Osteoblast (primary cell): ENCODE measurements around the gene TMEM204. TPM values are rescaled to one million over a fixed set of nuclear protein-coding genes. Genes with fewer than 3 reads are reported as not detected.

ENCODE experiments used
- DNase-seq: peaks from one replicate; pipeline ENCODE4 v3.0.0; 2011; ENCODE audit warnings: low spot score, mixed read lengths; ENCODE audit not compliant: insufficient read length; ENCODE audit errors: missing footprints
- H2AFZ ChIP-seq: 2 replicates; pipeline ENCODE4 v1.6.0; 2011; ENCODE audit warnings: mild to moderate bottlenecking, low read length
- H3K27ac ChIP-seq: 2 replicates; pipeline ENCODE4 v1.5.1; 2011; ENCODE audit warnings: mild to moderate bottlenecking, low read depth, low read length, moderate library complexity
- H3K27me3 ChIP-seq: 2 replicates; pipeline ENCODE4 v1.6.0; 2012; ENCODE audit warnings: mild to moderate bottlenecking, control low read depth, inconsistent platforms, low read length, moderate library complexity; ENCODE audit not compliant: insufficient read depth
- H3K36me3 ChIP-seq: 2 replicates; pipeline ENCODE4 v1.5.1; 2011; ENCODE audit warnings: mild to moderate bottlenecking, low read length, control low read depth, moderate library complexity; ENCODE audit not compliant: insufficient read depth
- H3K4me1 ChIP-seq: 2 replicates; pipeline ENCODE4 v1.5.1; 2011; ENCODE audit warnings: mild to moderate bottlenecking, low read length, control low read depth, moderate library complexity; ENCODE audit not compliant: insufficient read depth
- H3K4me2 ChIP-seq: 2 replicates; pipeline ENCODE4 v1.6.0; 2011; ENCODE audit warnings: mild to moderate bottlenecking, low read length; ENCODE audit not compliant: insufficient read depth
- H3K4me3 ChIP-seq: fragments of 200-600 bp; sonication (generic); 3 replicates; pipeline ENCODE4 v1.5.1; 2012; ENCODE audit warnings: mild to moderate bottlenecking, low read length, inconsistent platforms; ENCODE audit not compliant: insufficient read depth
- H3K79me2 ChIP-seq: 2 replicates; pipeline ENCODE4 v1.6.0; 2012; ENCODE audit warnings: mild to moderate bottlenecking, low read length, control low read depth, inconsistent platforms; ENCODE audit not compliant: insufficient read depth
- H3K9me3 ChIP-seq: 2 replicates; pipeline ENCODE4 v1.5.1; 2011; ENCODE audit warnings: low read depth, low read length, control low read depth
- H4K20me1 ChIP-seq: 2 replicates; pipeline ENCODE4 v1.6.0; 2012; ENCODE audit warnings: mild to moderate bottlenecking, low read length, control low read depth; ENCODE audit not compliant: insufficient read depth
- CTCF ChIP-seq: IDR thresholded peaks from 2 replicates; pipeline ENCODE4 v1.5.1; 2011; ENCODE audit warnings: mild to moderate bottlenecking, low read depth, low read length, moderate library complexity; ENCODE audit errors: extremely low read depth
- total RNA-seq: library from RNA; depleted of rRNA; stranded (reverse); fragments of >200 nt; gene quantifications from 2 replicates; pipeline ENCODE4 v1.2.3, GENCODE V29; 2012

Gene TMEM204
- total RNA-seq, 1 donor: 8.3 TPM

DNA sequence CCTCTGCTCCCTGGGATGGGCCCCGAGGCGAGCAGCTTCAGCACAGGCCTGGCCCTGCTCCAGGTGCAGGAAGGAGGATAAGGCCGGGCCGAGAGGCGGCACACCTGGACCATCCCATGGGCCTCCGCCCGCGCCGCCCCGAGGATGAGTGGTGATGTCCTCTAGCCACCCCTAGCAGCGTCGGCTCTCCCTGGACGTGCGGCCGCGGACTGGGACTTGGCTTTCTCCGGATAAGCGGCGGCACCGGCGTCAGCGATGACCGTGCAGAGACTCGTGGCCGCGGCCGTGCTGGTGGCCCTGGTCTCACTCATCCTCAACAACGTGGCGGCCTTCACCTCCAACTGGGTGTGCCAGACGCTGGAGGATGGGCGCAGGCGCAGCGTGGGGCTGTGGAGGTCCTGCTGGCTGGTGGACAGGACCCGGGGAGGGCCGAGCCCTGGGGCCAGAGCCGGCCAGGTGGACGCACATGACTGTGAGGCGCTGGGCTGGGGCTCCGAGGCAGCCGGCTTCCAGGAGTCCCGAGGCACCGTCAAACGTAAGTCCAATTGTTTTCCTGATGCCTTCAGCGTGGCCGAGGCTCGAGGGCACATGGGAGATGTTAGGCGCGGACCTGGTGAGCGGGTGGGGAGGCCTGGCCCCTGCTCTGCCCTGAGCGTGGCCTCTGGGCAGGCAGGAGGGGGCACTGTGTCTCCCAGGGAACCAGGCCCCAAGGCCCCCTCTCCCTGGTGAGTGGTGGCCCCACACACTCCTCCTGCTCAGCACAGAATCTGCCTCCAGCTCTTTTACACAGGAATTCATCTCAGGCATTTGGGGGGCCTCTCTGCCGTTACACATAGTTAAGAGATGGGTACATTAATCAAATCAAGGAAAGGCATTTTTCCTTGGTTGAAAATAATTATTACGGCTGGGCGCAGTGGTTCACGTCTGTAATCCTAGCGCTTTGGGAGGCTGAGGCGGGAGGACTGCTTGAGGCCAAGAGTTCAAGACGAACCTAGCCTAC is 855 bp downstream of the TMEM204 start:
- H2AFZ ChIP-seq: peak overlapping the region; percentile 80
- no peaks in the 10 kb centered on the region for H3K27me3 ChIP-seq
- H3K79me2 ChIP-seq: peaks cover 40% of the 10 kb centered on the region
- H3K36me3 ChIP-seq: peaks cover 18% of the 10 kb centered on the region
- TF ChIP-seq CTCF: no peak
- peak overlapping the region; percentile 76 for H3K4me3 ChIP-seq
- H3K9me3 ChIP-seq: no peaks in the 10 kb centered on the region
- DNase-seq: peak; percentile 93
- peak overlapping the region; percentile 41 for H3K27ac ChIP-seq
- peak overlapping the region; percentile 76 for H3K4me2 ChIP-seq
- H4K20me1 ChIP-seq: peaks cover 14% of the 10 kb centered on the region
- H3K4me1 ChIP-seq: peaks cover 19% of the 10 kb centered on the region

- Histone ChIP-seq H3K79me2 (peaks cover 40% of the 10 kb centered on the region), H3K27ac (no peak overlapping the region), H3K4me3 (peak overlapping the region; percentile 76), H3K4me1 (peaks cover 19% of the 10 kb centered on the region), H2AFZ (no peak overlapping the region), H4K20me1 (peaks cover 15% of the 10 kb centered on the region), H3K4me2 (peak overlapping the region; percentile 76), H3K27me3 (no peaks in the 10 kb centered on the region), H3K36me3 (peaks cover 18% of the 10 kb centered on the region), H3K9me3 (no peaks in the 10 kb centered on the region)
- no peak for TF ChIP-seq CTCF
- DNase-seq: peak; percentile 91
Measured at GRCh38 chr16:1535391-1536291, 2.2 kb downstream of the TMEM204 start.

GRCh38 chr16:1536601-1537000 is 3.1 kb downstream of the TMEM204 start:
- peaks cover 18% of the 10 kb centered on the region for H3K36me3 ChIP-seq
- H3K27me3 ChIP-seq: no peaks in the 10 kb centered on the region
- DNase-seq: peak; percentile 81
- H3K4me1 ChIP-seq: peaks cover 19% of the 10 kb centered on the region
- no peak overlapping the region for H3K4me2 ChIP-seq
- peaks cover 15% of the 10 kb centered on the region for H4K20me1 ChIP-seq
- H3K79me2 ChIP-seq: peaks cover 40% of the 10 kb centered on the region
- H3K27ac ChIP-seq: no peak overlapping the region
- H2AFZ ChIP-seq: no peak overlapping the region
- H3K9me3 ChIP-seq: no peaks in the 10 kb centered on the region
- no peak for TF ChIP-seq CTCF
- H3K4me3 ChIP-seq: no peak overlapping the region
